Measurements from ENCODE around the gene CD247. TPM values are rescaled to one million over a fixed set of nuclear protein-coding genes. Genes with fewer than 3 reads are reported as not detected.

Gene CD247
- total and polyA plus RNA-seq, 2 of the 13 experiments (the other 11 are each of a cell fraction or from before 2014, with no cell fraction given), result 0.20 TPM; not detected in 1

DNA sequence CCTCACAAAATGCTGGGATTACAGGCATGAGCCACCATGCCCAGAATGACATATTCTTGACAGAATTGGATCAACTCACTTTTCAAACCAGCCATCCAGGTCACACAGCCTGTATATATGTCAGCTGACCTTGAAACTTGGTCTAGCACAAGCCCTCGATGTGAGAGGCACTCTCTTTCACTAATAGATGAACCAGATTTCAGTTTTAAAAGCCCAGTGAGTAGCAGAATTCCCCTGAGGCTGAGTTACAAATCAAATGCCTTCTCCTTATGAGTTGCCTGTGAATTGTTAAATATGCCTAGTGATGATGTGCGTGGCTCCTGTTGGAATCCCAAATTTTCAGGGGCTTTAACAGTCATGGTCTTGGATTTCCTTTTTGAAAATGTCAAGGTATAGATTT, 88.7 kb downstream of the CD247 start:
- no peaks in the 10 kb centered on the region for H3K36me3 ChIP-seq (replicated peaks in 1 of 2; ENCODE audit: control insufficient read depth in 1 of 2, insufficient read depth in 2 of 2, low read length in 2 of 2)
- DNase-seq (ENCODE audit: low spot score) (no peak), FAIRE-seq (no peak), ATAC-seq (no peak)
- no peaks in the 10 kb centered on the region for H3K79me2 ChIP-seq (ENCODE audit: insufficient read depth, low read length)
- ChIA-PET POLR2A (no interaction called here), CTCF (ENCODE audit: low intra/inter-chr PET ratio, low total read pairs) (no interaction called here)
- intact Hi-C loops (cut with micrococcal nuclease; ENCODE audit: unreplicated experiment), result no loop called here
- H2AFZ ChIP-seq (ENCODE audit: low read length), result no peak overlapping the region
- peaks cover under 1 to 2% of the 10 kb centered on the region in 2 experiments; a peak in 2 of 5 replicates for H3K27me3 ChIP-seq (ENCODE audit: control insufficient read depth in 1 of 2, insufficient read depth in 2 of 2, low read length in 2 of 2)
- H3K9ac ChIP-seq (ENCODE audit: insufficient read depth, low read depth, low read length), result no peak overlapping the region
- H3K4me2 ChIP-seq (ENCODE audit: low read depth, low read length), result no peak overlapping the region
- 50% methylated on average over 2 of the region's 2 CpGs for WGBS (ENCODE audit: low lambda C conversion rate)
- peaks cover 21% of the 10 kb centered on the region for H3K4me1 ChIP-seq (ENCODE audit: insufficient read depth, low read length)
- no peak overlapping the region for H3K27ac ChIP-seq (ENCODE audit: extremely low read length, insufficient read depth, low read length)
- no peak overlapping the region for H3K4me3 ChIP-seq (replicated peaks in 1 of 3; ENCODE audit: insufficient read depth in 1 of 3, low read depth in 2 of 3, low read length in 3 of 3)
- H4K20me1 ChIP-seq (ENCODE audit: insufficient read depth, low read length), result no peaks in the 10 kb centered on the region
- TF ChIP-seq IKZF1 (IDR thresholded peaks at IDR 0.05), result no peak
- no peak for TF ChIP-seq ZNF329 (CRISPR knock-in tag; IDR thresholded peaks at IDR 0.05; ENCODE audit: low read depth)
- TF ChIP-seq ZIK1 (CRISPR knock-in tag; IDR thresholded peaks at IDR 0.05; ENCODE audit: borderline replicate concordance, low read depth), result no peak
- no peak for TF ChIP-seq ZNF784 (CRISPR knock-in tag; IDR thresholded peaks at IDR 0.05; ENCODE audit: borderline replicate concordance)
- TF ChIP-seq TFE3 (CRISPR knock-in tag; IDR thresholded peaks at IDR 0.05), result no peak
- TF ChIP-seq ZNF746 (CRISPR knock-in tag; IDR thresholded peaks at IDR 0.05), result no peak
- no peak for TF ChIP-seq ZNF652 (CRISPR knock-in tag; IDR thresholded peaks at IDR 0.05; ENCODE audit: borderline replicate concordance, low read depth)
- no peak for TF ChIP-seq MTF1 (CRISPR knock-in tag; IDR thresholded peaks at IDR 0.05)
- TF ChIP-seq PHF20 (CRISPR knock-in tag; IDR thresholded peaks at IDR 0.05), result no peak
- TF ChIP-seq, protein P1, sequence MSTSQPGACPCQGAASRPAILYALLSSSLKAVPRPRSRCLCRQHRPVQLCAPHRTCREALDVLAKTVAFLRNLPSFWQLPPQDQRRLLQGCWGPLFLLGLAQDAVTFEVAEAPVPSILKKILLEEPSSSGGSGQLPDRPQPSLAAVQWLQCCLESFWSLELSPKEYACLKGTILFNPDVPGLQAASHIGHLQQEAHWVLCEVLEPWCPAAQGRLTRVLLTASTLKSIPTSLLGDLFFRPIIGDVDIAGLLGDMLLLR (CRISPR knock-in tag; IDR thresholded peaks at IDR 0.05), result no peak
- no peak for TF ChIP-seq SMAD1 (CRISPR knock-in tag; IDR thresholded peaks at IDR 0.05; ENCODE audit: borderline replicate concordance, low read depth)
- no peak for TF ChIP-seq ZNF749 (CRISPR knock-in tag; IDR thresholded peaks at IDR 0.05; ENCODE audit: borderline replicate concordance)
- no peak for TF ChIP-seq LRRFIP1 (CRISPR knock-in tag; conservative IDR thresholded peaks at IDR 0.05)
- no peak for TF ChIP-seq SAP130 (CRISPR knock-in tag; IDR thresholded peaks at IDR 0.05; ENCODE audit: low read depth)
- no peak for TF ChIP-seq PAXIP1 (CRISPR knock-in tag; conservative IDR thresholded peaks at IDR 0.05)
- H3K9me3 ChIP-seq (ENCODE audit: low read length), result no peaks in the 10 kb centered on the region
- BruUV-seq (replicated peaks), result no TSS peak
- in situ Hi-C loops (cut with HindIII; ENCODE audit: extremely low pct_ligation_motif_present, low pct_unique_long_range_greater_than_20kb), result no loop called here
